ENCODE data around the gene EFCAB6.

EFCAB6 gene

GRCh38 chr22:43819421-43819921, 7.4 kb upstream of the EFCAB6 start:
- DNase-seq (ENCODE audit: low read depth in 2 of 3, low spot score in 2 of 3), result no peak

DNA sequence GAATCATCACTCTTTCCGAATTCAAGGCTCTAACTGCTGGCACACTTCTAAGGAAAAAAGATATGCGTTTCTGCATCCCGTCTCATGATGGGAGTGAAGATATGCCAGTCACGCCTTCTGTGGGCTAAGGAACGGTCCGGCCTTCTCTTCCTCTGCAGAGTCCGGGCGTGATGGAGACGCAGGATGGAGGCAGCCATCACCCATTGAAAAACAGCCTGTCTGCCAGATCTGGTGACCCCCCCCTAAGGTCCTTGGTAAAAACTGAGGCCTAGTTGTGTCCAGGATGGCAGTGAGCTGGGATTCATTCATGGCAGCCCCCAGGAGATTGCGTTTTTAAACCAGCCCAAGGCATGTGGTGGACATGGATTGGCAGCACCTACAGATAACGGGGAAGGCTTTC, 6.9 kb upstream of the EFCAB6 start:
- DNase-seq (ENCODE audit: low read depth in 2 of 3, low spot score in 2 of 3), result no peak

DNA sequence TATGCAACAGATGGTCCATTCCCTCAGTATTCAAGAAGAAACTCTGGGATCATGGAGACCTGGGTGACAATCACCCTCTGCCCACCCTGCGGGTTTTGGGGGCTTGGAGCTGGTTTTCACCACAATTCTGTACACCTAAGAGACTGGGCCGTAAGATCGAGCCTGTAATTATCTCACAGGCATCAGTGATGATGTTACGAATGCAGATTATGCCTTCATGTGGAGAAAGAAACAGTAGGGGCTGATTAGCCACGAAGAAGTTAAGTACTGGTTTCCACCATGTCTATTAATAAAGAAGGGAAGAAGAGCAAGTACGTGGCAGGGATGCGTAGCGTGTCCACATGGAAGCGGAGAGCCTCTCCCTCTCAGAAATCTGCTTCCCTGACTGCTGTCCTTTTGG, 5.3 kb upstream of the EFCAB6 start:
- DNase-seq (ENCODE audit: low read depth in 2 of 3, low spot score in 2 of 3), result no peak

DNA sequence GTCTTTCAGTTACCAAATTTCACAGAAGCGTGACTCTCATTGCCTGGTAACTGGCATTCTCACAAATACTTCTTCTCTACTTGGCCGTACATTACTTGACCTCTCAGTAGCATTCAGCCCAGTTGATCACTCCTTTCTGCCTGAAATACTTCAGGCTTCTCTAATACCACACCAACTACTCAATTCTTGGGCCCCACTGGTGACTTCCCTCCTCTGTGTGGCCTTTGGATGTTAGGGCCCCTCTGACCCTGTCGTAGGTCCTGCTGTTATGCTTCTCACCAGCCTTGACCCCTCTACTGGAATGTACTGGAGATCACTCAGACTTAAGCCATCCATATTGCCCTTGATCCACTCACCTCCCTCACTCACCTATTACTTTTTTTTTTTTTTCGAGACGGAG, 2.2 kb upstream of the EFCAB6 start:
- DNase-seq (ENCODE audit: low read depth in 2 of 3, low spot score in 2 of 3), result no peak

- no peak for DNase-seq (ENCODE audit: low read depth in 2 of 3, low spot score in 2 of 3)
Measured at GRCh38 chr22:43812890-43813289, 785 bp upstream of the EFCAB6 start.

GRCh38 chr22:43811777-43812148, 342 bp downstream of the EFCAB6 start:
- DNase-seq (ENCODE audit: low read depth in 2 of 3, low spot score in 2 of 3), result no peak

DNA sequence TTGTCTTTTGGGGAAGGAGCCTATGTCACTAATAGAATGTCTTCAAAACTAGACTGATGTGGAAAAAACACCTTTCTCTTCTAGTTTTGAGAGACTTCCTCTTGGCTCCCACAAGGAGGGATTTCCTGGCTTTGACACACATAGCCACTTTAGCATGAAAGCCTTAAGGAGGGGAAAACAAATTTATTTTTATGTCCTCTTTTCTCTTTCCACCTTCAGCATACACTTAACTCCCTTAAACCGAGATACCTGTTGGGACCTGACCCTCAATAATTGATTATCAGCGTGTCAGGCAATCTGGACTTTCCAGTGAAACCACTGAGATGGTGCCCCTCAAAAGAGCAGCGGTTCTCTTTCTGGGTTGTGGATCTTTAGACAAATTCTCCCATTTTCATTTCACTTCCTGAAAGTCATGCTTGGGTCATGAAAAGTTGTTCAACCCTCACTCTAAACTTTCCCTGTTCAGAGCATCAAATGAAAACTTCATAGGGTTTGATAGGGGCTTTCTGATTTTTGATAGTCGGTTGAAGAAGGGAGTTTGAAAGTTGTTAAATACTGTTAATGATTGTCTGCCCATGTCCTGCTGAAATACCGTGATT, 9.1 kb downstream of the EFCAB6 start:
- DNase-seq (ENCODE audit: low read depth in 2 of 3, low spot score in 2 of 3), result no peak

DNA sequence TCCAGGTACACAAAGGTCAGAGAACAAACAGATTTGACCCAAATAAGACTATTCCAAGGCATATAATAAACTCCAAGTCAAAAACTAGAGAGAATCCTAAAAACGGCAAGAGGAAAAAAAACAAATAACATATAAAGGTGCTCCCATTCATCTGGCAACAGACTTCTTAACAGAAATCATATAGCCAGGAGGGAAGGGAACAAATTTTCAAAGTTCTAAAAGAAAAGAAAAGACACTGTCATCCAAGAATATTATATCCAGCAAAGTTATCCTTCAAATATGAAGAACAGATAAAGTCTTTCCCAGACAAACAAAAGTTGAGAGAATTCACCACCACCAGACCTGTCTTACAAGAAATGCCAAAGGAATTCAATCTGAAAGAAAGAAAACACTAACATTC, 11.1 kb downstream of the EFCAB6 start:
- DNase-seq (ENCODE audit: low read depth in 2 of 3, low spot score in 2 of 3), result no peak

DNA sequence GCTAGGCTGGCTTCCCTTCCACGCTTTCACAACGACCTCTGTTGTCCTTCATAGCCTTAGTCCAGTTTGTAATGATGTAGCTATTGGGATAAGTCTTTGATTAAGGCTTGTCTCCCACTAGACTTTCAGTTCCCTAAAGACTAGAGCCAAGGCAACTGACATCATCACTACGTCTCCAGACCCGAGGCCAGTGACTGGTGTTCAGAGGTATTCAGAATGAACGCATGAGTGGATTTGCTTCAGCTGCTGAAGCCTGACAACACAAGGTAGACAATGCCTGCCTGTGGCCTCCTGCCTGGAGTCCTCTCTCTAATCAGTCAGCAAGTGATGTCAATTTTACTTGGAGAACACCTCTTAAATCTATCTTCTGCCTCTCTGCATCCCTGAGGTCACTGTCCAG, 13.6 kb downstream of the EFCAB6 start:
- DNase-seq (ENCODE audit: low read depth in 2 of 3, low spot score in 2 of 3), result no peak

GRCh38 chr22:43796567-43796966, 15.5 kb downstream of the EFCAB6 start:
- DNase-seq (ENCODE audit: low read depth in 2 of 3, low spot score in 2 of 3), result no peak

DNA sequence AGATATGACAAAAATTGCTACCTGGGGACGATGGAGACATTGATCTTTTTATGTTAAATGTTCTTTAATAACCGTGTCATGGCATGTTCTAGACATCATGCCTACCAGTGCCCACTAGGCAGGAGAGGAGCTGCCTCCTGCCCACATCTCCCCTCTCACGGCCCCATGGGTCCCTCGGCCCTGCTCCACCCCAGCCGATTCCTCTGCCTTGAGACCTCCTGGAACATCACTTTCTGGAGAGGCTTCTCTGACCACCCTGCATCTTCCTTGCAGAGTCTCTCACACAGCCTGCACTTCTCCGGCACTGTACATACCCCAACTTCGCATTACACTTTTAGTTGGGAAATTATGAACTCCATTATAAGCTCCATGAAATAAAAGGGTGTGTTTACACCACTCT, 16.8 kb downstream of the EFCAB6 start:
- DNase-seq (ENCODE audit: low read depth in 2 of 3, low spot score in 2 of 3), result no peak

- DNase-seq (ENCODE audit: low read depth in 2 of 3, low spot score in 2 of 3), result no peak
Measured at GRCh38 chr22:43792905-43793304, 19.2 kb downstream of the EFCAB6 start.

DNA sequence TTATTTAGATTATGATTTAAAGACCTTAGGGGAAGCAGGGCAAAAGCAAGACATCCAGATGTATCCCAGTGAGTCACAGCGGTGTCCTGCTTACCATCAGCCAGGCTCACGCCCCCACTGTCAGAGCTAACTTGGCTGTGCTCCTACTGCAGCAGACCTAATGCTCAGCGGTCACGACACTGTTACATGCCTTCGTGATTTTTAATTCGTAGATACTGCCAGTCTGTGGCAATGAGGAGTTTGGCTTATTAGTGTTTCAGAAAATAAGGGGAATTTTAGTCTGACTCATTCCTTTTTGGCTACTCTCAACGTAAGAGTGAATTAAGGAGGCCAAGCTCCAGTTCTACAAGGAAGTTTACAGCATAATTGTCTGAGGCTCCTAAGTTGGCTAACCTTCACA, 22.7 kb downstream of the EFCAB6 start:
- no peak for DNase-seq (ENCODE audit: low read depth in 2 of 3, low spot score in 2 of 3)

DNA sequence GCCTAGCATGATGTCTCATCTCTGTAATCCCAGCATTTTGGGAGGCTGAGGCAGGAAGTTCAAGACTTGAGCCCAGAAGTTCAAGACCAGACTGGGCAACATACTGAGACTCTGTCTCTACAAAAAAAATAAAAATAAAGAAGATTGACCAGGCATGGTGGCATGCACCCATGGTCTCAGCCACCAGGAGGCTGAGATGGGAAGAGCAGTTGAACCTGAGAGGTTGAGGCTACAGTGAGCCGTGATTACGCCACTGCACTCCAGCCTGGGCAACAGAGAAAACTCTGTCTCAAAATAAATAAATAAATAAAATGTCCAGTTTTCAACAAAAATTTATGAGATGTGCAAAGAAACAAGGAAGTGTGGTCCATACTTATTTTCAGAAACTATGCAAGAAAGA, 28.3 kb downstream of the EFCAB6 start:
- DNase-seq (ENCODE audit: low read depth in 2 of 3, low spot score in 2 of 3), result no peak

DNA sequence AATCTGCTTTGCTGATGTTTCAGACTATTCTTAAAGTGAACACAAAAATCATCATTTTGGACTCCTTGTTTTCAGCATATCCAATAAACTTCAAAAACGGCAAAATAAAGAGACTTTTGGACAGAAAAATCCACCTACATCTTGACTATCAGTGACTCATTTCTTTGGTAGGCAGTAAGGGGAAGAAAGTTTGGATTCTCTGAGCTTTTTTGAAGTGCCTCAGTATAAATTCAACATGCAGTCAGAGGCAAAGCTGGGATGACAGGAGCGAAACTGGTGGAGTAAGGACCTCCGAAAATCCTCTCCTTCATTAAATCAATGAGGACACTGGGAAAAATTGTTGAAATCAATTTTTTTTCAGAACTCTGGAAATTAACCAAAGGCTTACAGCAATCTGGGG, 29.7 kb downstream of the EFCAB6 start:
- no peak for DNase-seq (ENCODE audit: low read depth in 2 of 3, low spot score in 2 of 3)

DNA sequence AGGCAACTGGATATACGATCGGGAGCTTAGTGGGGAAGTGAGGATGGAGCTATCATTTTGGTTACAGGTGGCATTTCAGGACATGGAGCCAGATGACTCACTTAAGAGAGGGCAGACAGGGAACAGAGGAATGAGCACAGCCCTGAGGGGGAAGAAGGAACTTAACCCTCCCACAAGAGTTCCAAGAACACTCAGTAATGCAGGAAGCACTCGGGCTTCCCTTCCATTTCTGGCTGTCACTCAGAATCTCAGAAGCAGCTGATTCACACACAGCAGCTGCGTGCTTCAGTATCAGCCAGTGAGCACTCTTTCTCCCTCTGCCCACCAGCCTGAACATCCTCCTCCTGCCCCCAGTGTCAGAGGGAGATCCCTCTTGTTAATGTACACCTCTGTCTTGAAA, 34.8 kb downstream of the EFCAB6 start:
- DNase-seq (ENCODE audit: low read depth in 2 of 3, low spot score in 2 of 3), result no peak

DNA sequence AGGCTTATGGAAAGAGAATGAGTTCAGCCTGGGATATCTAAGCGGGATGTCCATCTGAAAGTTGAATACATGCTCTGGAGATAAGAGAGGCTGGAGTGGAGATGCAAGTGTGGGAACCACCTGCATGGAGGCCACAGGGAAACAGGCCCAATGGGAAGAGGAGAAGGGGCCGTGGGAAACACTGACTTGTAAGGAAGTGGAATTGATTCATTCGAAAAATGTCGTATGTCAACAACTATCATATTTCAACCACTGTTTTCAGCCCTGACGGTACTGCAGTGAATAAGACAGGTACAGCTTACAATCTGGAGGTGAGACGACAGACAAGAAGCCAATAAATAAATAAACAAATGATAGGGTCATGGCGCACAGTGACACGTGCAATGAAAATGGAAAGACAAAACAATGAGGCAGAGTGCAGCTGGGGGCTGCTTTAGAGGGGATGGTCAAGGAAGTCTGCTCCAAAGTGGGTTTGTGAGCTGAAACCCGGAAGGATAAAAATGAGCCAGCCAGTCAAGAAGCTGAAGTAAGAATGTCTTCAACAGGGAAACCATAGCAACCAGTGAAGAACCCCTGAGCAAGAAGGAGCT, 35.9 kb downstream of the EFCAB6 start:
- DNase-seq (ENCODE audit: low read depth in 2 of 3, low spot score in 2 of 3), result no peak

GRCh38 chr22:43774318-43774915, 37.7 kb downstream of the EFCAB6 start:
- no peak for DNase-seq (ENCODE audit: low read depth in 2 of 3, low spot score in 2 of 3)

- no peak for DNase-seq (ENCODE audit: low read depth in 2 of 3, low spot score in 2 of 3)
Measured at GRCh38 chr22:43772831-43773230, 39.3 kb downstream of the EFCAB6 start.

- no peak for DNase-seq (ENCODE audit: low read depth in 2 of 3, low spot score in 2 of 3)
Measured at GRCh38 chr22:43755452-43755851, 56.7 kb downstream of the EFCAB6 start.

GRCh38 chr22:43755011-43755410, 57.1 kb downstream of the EFCAB6 start:
- no peak for DNase-seq (ENCODE audit: low read depth in 2 of 3, low spot score in 2 of 3)

- DNase-seq (ENCODE audit: low read depth in 2 of 3, low spot score in 2 of 3), result no peak
Measured at GRCh38 chr22:43754176-43754575, 57.9 kb downstream of the EFCAB6 start.

GRCh38 chr22:43753688-43754087, 58.4 kb downstream of the EFCAB6 start:
- no peak for DNase-seq (ENCODE audit: low read depth in 2 of 3, low spot score in 2 of 3)
